Embryonic facial prominence (tissue), 1 donor: Measurements from ENCODE around the gene IFNK.

Experiments used
- DNase-seq: peaks from one replicate; pipeline ENCODE4 v3.0.0-alpha.2; 2016; ENCODE audit errors: extremely low spot score

Gene IFNK

DNA sequence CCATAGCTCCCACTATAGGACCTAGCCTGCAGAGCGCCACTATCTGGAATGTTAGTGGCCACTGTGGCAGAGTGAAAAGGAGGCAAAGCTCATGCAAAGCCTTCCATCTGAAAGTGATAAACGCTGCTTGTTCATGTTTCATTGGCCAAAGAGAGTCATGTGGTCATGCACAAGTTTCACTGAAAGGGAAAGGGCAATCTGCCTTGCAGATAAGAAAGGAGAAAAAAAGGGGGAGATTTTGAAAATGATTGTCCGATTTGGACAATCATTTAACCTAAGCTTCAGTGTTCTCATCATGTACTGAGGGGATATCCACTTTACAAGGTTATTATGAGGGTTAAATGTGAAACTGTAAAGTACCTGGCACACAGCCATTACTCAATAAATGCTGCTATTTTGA lies 14.6 kb downstream of the IFNK start:
- no peak for DNase-seq

DNA sequence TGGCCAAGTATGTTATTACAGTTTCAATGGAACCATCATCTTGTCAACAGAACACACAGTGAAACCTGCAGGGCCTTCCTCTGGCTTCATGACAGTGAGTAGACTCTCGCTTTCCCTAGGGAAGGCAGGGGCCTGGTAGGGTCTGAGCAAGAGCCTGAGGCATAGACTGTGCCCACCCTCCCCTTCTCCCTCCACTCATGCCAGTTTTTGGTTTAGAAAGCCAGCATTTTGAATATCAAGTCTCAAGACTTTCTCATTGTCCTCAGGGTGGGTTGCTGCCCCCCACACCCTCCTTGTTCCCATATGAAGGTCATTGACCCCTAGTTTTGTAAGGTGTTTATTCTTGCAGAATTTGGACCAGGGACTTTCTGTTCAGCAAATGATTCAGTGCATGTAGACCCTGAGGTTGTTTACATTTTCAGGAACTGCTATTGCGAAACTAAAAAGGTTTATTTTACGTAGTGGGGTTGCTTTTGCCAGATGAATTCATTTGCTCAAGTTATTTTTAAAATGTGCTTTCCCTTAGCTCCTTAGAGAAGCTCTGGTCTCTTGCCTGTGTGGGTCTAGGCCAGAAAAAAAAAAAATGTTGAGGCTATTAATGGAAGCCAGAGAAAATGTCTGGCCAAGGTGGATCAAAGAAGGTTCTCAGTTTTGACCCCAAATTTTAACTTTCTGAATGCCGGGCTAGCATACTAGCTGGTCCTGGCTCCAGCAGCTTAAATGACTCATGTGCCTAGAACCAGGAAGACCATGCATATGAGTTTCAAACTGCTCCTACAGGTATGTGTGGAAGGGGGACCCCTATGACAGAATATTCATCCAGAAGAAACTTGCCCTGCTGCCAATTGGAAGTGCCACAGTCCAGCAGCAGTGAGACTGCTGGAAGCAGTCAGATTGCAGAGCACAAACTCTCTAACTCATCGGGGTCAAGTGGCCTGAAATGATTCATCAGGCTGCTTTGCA lies 15.7 kb downstream of the IFNK start:
- no peak for DNase-seq

DNA sequence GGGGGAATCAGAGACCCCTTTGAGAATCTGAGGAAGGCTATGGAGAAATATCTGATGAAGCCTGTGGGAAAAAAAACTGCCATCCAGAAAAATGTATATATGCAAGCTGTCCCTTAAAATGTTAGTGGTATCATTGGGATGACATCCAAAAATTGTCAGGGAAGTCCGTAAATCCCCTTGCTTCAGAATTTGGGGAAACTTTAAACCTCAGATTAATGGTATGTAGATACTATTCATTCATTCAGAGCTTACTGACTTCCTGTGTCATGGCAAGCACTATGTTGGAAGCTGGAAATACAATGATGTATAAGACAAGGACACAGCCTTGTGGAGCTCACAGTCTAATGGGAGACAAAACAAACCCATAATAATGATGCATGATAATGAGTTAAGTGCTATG lies 16.4 kb downstream of the IFNK start:
- no peak for DNase-seq

DNA sequence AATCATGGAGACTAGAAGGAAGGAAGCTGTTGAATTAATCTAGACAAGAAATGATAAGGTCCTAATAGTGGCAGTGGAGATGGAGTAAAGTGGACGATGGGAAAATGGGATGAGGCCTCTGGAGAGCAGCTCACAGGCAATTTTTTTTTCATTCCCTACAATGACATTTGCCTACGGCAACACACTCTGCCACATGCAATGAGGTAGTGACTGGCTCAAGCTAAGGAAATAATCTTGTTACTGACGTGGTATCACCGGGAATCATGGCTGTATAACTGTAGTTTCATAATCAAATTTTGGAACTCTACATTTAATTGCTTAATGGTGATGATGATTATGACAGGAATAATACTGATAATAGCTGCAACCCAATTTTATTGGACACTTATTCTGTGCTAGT lies 17.6 kb downstream of the IFNK start:
- no peak for DNase-seq

DNA sequence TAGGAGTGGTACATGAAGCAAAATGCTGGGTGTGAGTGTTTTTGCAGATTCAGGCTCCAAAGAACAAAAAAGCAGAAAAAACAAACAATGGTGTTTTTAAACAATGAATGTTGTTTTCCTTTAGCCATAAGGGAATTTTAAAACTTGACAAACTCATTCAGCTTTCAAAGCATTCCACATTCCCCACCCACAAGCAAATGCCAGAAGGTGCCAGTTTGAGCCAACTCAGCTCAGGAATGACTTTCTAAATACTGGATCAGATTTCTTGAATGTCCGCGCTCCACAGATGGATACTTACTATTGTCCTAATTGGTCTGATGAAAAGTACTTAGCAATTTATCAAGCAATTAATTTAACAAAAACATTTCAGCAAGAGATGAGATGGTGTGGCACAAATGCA lies 18.4 kb downstream of the IFNK start:
- no peak for DNase-seq

DNA sequence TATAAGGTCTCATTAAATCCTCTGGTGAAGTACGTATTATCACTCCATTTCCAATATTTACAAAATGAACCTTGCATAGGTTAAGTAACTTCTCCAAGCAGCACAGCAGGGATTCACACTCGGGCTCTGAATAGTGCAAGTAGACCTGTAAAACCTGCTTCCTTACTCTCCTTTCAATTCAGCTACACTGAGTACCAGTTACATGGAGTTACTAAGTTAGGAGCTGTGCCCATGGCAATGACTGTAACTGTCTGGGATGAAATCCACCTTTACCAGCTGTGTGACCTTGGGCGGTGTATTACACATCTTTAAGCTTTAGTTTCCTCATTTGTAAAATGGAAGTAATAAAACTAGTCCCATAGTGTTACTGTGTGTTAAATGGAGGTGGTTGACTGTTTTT lies 21.4 kb downstream of the IFNK start:
- DNase-seq = no peak

DNA sequence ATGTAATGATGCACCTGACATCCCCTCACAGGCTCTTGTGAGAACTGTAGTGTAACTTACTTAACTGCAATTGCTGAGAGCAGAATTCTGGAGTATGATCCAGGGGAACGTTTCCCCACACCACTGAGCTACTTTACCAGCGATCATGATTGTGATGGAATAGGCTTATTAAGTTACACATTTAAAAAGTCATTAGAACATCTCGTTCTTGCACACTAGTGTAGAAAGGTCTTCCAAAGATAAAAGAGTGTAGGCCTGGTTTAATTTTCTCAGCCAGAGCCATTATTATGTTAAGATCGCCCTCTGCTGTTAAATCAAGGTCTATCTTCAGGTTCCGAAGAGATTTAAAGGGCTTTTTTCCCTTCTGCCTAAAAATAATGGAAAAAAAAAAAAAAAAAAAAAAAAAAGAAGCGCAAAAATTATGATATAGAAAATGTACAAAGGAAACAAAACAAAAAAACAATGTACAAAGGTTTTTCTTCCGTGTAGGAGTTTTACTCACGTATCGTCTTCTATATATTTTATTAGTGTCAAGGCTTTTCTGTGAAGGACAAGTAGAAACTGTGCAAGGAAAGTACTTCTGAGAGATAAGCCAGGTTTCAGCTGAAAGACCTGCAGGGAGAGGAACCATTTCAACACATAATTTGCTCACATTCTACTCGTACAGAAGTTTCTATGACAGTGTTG lies 24.1 kb downstream of the IFNK start:
- peak; percentile 62 for DNase-seq

DNA sequence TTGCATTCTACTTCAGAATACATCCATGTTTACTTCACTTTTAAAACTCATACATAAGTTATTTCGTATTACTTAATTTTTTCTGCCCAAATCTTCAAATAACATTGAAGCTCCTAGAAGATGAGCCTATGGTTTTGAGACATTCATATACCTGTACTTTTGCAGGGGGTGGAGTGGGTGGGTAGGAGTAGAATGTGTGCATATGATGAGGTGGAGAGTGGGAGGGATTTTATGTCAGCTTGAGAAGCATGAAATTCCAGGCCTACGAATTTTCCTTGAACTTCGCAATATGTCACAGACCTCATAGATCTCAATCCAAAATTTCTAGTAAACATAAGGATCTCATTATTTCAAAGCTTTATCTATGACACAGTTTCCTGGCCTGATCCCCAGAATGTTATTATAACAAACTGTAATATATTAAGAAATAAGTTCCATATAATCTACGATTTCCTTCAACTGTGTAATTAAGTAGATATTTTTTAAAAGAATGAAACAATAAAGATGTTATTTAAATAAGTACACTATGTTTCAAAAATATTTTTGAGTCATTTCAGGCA lies 25.2 kb downstream of the IFNK start:
- no peak for DNase-seq

DNA sequence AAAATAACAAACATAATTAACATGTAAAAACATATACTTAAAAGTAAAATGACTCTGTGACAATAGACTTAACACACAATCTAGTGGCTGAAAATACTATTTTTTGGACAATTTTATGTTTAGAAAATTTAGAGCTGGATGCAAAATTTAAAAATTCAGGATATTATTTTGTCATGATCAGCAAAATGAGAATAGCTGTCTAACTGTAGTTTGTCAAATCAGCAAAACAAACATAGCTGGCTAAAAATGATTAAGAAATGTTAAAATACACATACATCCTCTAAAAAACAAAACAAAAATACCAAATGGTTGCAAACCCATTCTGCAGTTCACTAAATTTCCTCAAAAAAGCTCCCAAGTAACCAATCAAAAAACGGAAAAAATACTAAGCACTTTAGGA lies 30.6 kb downstream of the IFNK start:
- no peak for DNase-seq

DNA sequence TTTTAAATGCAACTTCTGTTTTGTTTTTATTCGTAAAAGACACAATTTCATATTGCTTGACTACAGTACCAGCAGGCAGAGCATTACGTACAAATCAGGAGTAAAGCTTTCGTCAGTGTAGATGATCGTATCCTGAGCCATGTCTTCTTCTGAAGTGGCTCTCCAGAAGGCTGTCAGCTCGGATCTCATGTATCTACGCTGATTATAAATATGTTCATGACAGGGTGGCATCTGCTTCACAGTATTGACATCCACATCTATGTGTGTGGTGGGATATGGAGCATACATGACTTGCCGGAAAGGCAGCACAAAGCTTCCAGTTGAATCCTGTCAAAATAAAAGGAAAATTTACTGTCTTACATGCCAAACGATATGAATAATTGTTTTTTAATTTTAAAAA lies 32.4 kb downstream of the IFNK start:
- no peak for DNase-seq

DNA sequence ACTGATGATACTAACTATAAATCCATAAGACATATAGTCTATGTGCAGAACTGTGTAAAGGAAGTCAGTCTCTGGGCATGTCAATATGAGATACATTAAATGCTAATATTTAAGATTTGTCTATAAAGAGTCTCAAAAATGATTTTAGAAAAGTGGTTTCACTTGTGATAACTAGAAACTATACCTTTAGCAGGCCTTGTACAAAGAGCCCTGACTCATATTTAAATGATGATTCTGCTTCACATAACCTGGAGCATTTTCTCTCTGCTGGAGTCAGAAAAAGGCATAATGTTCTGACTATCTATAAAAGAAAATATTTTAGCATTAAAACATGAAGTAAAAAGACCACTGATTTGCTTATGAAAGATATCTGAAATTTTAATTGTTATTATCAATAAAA lies 34.2 kb downstream of the IFNK start:
- DNase-seq = no peak

DNA sequence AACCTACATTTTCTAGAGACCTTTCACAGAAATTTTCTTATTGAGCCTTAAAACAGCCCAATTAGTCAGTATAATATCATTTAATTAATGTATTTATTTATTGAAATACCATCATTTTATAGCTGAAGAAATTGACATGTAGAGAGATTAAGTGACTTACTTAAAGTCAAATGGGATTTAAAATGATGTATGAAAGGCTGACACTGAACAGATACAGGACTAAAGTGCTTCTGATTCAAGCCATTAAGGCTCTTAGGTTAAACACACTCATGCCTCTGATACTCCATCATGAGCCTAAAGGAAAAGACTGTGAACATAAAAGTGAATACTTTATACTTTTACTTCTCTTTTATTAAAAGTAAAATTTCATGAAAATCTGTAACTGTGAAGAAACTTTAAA lies 36.4 kb downstream of the IFNK start:
- DNase-seq = no peak

DNA sequence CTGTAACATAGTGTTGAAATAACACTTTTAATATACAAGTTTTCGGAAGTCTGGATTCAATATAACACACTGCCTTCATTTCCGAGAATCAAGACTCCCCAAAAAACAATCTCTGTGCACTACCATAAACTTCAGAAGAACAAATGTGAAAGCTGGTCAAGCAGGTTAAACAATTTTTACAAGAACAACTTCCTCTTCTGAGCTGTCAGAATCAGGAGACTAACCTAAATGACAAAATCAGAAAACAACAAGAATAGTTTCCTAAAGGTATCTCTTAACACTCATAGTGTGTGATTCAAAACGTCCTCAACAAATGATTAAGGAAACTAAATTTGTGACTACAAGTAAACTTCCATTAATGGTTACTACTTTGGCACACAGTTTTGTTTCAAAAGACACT lies 37.6 kb downstream of the IFNK start:
- DNase-seq = no peak

DNA sequence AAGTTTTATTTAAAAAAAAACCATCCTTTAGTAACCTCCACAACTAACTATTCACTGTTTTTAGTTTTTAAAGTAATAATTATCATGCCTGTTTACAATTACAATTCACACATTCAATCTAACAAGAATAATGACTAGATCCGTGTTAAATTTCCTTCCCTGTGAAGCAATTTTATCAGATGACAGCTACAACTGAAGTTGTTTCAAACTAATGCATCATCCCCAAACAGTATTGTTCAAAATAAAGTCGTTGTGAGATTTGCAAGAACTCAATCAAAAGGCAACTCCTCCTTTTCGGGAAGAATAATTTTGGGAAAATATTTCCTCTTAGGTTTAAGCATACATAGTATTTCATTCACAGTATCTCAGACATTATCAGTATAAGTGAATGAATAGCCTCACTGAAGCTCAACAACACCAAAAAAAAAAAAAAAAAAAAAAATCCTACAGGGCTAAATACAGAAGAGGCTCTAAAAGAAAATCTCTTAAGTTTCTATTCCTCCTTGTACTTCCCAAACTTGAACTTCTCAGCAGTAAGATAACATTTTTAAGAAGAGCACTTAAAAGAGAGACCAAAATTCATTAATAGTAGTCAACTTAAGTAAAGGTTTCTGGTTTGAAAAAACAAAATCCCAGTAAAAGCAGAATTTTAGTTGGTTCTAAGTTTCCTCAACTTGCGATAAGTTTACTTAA lies 39.8 kb downstream of the IFNK start:
- no peak for DNase-seq

DNA sequence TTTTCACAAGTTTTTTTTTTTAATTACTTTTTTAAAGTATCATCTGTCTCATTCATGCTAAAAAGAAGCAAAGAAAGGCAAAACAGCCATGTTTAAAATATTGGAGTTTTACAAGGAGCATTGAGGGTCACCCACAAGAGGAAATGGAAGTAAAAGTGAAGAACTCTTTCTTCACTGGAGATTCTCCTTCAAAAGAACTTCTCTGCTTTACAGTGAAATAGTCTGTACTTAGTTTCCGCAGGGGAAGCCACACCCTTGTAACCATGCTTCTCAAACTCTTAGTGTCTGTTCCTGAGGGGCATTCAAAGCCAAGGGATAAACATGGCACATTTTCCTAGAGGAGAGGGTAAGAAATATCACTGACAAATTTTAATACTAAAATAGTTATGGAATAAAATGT lies 40.6 kb downstream of the IFNK start:
- DNase-seq = no peak

DNA sequence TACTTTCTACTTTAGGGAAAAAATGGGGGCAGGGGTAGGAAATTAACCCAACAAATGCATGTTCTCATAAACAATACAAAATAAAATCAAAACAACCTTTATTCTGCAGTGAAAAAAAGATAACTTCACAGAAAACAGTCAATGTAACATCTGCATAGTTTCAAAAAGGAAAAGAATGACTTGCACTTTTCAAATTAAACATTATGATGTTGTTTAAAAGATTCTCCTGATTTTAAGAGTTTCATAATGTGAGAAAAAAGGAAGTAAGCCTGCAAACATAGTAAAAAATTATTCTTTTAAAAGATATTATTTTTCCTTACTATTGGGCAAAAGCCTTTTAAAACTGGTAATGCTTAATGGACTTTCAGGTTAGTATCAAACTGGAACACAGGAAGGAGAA lies 41.6 kb downstream of the IFNK start:
- DNase-seq = no peak

DNA sequence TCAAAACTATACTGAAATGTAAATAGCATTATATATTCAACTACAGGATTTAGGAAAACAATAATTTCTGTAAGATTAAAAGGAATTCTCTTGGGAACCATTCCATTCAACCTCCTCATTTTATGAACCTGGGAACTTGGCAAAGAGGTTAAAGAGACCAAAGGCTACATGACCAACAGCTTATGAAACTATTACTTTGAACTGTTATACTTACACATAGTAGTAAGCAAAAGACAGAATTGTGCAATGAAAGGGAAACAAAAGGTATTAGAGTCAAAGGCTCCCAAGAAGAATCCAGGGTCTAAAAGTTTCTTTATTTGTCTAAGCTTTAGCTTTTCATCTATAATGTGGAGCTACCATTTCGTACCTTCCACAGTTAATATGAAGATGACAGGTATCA lies 42.0 kb downstream of the IFNK start:
- no peak for DNase-seq

DNA sequence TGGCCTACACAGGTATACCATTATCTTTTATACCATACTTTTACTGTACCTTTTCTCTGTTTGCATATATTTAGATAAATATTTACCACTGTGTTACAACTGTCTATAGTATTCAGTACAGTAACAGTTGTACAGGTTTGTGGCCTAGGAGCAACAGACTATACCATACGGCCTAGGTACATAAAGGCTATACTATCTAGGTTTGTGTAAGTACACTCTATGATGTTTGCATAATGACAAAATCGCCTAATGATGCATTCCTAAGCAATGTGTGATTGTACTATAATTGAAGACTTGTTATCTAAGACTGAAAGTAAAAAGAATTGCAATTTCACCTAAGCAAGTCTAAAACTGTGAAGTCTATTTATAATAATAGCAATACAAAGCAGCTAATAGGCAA lies 45.3 kb downstream of the IFNK start:
- no peak for DNase-seq

DNA sequence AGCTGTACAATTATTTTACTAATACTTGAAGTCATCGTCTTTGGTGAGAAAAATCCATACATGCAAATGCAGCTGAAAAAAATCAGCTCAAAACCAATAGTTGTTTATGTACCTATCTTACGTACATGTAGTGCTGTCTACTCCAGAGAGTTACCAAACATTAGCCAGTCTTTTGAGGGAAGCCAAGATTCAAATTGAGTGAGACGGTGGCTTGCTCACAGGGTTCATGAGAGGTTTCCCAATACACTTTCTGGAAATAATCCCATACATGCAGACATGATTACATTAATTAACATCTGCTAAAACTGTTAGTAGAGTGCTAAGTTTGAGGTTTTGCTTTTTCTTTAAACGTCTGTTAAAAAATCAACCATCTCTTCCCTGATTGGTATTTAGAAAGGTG lies 46.9 kb downstream of the IFNK start:
- DNase-seq = no peak

DNA sequence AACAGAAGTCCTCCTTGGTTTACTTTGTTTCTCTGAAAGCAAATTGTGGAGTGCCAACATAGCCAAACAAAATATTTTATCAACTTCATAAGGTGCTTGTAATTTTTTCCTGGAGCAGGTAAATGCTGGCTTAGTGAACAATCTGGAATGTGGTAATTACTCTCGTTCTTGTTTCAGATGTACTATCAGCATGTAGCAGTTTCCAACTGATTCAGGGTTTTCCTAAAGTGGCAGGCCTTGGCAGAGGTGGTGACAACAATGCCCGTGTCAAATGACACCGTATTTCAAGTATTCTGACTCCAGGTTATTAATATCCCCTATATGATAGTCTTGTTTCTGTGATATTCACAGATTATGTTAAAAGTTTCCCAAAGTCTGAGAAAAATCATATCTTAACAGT lies 48.0 kb downstream of the IFNK start:
- DNase-seq = no peak

DNA sequence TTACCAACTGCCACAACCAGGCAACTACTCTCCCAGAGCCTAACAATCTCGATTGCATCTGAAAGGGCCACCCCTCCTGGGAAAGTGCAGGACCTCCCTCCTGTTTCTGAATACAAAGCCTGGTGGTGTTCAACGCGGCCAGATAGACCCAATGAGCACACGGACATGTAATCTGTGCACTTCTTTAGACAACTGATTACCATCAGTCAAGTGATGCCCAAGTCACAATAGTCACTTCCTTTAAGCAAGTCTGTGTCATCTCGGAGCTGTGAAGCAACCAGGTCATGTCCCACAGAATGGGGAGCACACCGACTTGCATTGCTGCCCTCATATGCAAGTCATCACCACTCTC lies 48.5 kb downstream of the IFNK start:
- peak; percentile 16 for DNase-seq

DNA sequence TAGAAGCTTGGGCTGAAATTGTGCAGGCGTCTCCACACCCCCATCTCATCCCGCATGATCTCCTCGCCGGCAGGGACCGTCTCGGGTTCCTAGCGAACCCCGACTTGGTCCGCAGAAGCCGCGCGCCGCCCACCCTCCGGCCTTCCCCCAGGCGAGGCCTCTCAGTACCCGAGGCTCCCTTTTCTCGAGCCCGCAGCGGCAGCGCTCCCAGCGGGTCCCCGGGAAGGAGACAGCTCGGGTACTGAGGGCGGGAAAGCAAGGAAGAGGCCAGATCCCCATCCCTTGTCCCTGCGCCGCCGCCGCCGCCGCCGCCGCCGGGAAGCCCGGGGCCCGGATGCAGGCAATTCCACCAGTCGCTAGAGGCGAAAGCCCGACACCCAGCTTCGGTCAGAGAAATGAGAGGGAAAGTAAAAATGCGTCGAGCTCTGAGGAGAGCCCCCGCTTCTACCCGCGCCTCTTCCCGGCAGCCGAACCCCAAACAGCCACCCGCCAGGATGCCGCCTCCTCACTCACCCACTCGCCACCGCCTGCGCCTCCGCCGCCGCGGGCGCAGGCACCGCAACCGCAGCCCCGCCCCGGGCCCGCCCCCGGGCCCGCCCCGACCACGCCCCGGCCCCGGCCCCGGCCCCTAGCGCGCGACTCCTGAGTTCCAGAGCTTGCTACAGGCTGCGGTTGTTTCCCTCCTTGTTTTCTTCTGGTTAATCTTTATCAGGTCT lies 49.0 kb downstream of the IFNK start, which contains the start of gene C9orf72:
C9orf72 (minus strand) TSS at position 564 of the 716 bp plus-strand sequence. CDS start 6,361 bp downstream, outside the sequence.
- peak; percentile 8 for DNase-seq
